Pericardium fibroblast (primary cell): ENCODE data around the gene LEMD2. TPM values are rescaled to one million over a fixed set of nuclear protein-coding genes. Genes with fewer than 3 reads are reported as not detected.

Experiments used
- total RNA-seq: library from RNA; depleted of rRNA; stranded (reverse); fragments of >200 nt; gene quantifications from 2 replicates; pipeline ENCODE4 v1.2.3, GENCODE V29; 2015

The LEMD2 gene
- total RNA-seq = 35.2 and 46.9 TPM in 2 replicates

GRCh38 chr6:33788694-33789549, at the start of gene LEMD2:
Gene LEMD2 (minus strand): TSS chr6:33789130. CDS start chr6:33789116, 14 bp downstream.

GRCh38 chr6:33803571-33804053, 14.7 kb upstream of the LEMD2 start, which contains the start of gene MLN:
Gene MLN (minus strand): TSS chr6:33804003. CDS start chr6:33801163, 2,840 bp downstream.

GRCh38 chr6:33746651-33747100, 42.3 kb downstream of the LEMD2 start, which contains the start of gene IP6K3:
Gene IP6K3 (minus strand): TSS chr6:33746905. CDS start chr6:33735476, 11,429 bp downstream.

Other genes starting within 250 kb of the LEMD2 start
- gene BAK1, start 208.9 kb downstream of the LEMD2 start, total RNA-seq = 5.9 and 14.5 TPM in 2 replicates
- gene ITPR3, start 167.8 kb downstream of the LEMD2 start, total RNA-seq = 15.9 and 27.5 TPM in 2 replicates
- 22.6 and 33.8 TPM in 2 replicates for gene UQCC2, start 77.4 kb downstream of the LEMD2 start, total RNA-seq
- gene IP6K3, start 42.2 kb downstream of the LEMD2 start, total RNA-seq = 0.43 and 2.3 TPM in 2 replicates
- not detected in 2 replicates for gene MLN, start 14.9 kb upstream of the LEMD2 start, total RNA-seq